Renal pelvis (tissue), 4 donors: ENCODE data around the gene DNAJA3. TPM values are rescaled to one million over a fixed set of nuclear protein-coding genes. Genes with fewer than 3 reads are reported as not detected.

ENCODE experiments used
- DNase-seq: peaks from one replicate; pipeline ENCODE4 v3.0.0-alpha.2; 2013
- polyA plus RNA-seq, 3 donors: library from polyadenylated mRNA; unstranded; fragments of 120-200 nt; gene quantifications; one replicate each; pipeline ENCODE4 v1.2.1, GENCODE V29; 2013; ENCODE audit not compliant: insufficient read length in 3 of 3

The DNAJA3 gene
- polyA plus RNA-seq, 3 donors: 37.6 to 48.6 (median 44.2) TPM

GRCh38 chr16:4402439-4403132 is 23.1 kb upstream of the DNAJA3 start:
- DNase-seq: peak; percentile 77

GRCh38 chr16:4403133-4403949 is 22.3 kb upstream of the DNAJA3 start:
- no peak for DNase-seq

GRCh38 chr16:4404247-4404966 is 21.3 kb upstream of the DNAJA3 start:
- DNase-seq: no peak

DNA sequence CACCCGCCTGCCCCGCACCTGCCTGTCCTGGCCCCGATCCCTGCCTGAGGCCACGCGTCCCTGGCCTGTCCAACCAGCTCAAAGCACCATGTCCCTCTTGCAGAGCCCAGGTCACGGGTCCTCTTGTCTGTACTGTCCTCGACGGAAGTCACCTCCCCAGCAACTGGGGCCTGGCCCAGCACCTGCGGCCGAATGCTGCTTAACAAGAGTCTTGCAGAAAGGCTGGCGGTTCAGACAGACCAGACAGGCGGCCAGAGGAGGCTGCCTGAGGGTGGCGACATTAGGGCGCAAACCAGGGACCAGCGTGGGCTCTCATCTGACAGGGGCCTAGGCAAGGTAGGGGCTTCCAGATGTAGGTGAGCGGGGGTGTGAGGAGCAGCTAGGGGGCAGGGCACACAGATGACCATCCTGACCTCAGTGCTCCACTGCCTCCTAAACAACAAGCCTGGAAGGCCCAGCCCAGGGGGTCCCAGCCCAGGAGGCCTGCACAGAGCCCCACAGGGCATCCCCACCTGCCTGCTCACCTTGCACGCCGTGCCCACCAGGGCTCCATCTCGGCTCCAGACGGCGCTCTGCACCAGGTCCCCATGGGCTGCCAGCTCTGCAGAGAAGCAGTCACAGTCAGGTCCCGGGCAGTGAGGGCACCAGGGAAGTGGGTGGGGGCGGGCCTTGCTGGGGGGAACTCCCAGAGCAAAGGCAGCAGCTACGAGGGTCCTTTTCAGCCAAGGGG is 20.5 kb upstream of the DNAJA3 start:
- no peak for DNase-seq

DNA sequence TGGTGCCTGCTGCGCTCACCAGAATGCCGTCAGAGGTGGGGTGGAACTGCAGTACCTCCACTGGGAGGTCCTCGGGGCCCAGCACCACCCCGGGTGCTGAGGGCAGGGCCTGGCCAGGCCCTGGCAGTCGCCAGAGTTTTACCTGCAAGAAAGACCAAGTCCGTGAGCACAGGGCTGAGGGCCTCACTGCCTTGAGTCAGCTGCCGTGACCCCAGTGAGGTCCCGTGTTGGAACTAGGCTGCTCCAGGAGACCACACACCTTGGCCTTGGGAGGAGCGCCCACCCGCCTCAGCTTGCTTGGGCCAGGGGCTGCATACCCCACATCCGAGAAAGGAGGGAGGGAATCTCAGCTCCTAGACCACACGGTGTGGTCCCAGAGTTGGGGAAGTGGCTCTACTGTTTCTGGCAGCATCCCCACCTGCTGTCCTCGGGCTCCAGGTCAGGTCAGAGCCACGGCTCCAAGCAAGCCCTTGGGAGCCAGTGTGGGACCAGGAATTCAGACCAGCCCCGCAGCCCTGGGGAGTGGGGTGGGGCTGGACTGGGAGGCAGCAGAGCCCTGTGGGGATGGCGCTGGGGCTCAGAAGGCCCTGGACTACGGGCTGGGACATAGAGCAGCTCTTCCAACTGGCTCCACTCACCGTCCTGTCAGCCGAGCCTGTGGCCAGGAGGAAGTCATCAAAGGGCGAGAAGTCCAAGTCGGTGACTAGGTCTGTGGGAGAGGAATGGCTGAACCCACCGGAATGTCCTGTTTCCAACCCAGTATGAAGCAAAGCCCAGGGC is 17.9 kb upstream of the DNAJA3 start:
- DNase-seq: no peak

- no peak for DNase-seq
These were observed 17.4 kb upstream of the DNAJA3 start for GRCh38 chr16:4408323-4408690.

DNA sequence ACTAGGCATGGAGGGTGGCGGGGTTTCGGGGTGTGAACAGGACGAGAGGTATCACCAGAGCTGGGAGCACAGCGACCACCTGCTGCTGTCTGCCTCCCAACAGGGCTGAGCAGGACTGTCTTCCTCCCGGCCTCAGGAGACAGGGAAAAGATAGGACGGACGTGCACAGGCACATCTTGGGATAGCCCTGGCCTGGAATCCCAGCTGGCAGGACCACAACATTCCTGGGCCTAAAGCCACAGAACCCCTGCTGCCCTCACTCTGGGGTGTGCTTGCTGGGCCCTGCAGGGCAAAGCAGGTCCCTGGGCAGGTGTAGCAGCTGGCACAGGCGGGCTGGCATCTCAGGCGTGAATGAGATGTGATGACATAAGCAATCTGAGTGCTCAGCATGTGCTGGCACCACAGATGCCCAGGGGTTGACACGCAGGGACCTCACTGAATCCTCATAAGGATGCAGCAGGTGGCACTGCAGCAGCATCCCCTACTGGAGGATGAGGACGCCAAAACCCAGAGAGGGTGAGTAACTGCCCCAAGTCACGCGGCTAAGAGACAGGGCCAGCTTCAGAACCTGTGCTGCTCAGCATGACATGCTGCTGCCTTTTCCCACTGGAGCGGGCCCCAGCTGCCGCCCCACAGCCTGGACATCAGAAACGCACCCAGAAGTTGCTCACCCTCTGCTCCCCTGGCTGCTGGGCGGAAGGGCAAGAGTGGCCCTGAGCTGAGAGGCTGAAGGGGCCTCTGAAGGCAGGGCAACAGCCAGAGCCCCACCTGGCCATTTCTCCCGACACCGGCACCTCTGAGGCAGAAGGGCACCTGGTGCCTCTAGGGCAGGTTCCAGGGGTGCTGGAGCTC is 16.4 kb upstream of the DNAJA3 start:
- DNase-seq: no peak

- DNase-seq: peak; percentile 82
These were observed 15.2 kb upstream of the DNAJA3 start for GRCh38 chr16:4410335-4411075.

GRCh38 chr16:4411684-4412083 is 14.0 kb upstream of the DNAJA3 start:
- no peak for DNase-seq

GRCh38 chr16:4412159-4412558 is 13.5 kb upstream of the DNAJA3 start:
- no peak for DNase-seq

DNA sequence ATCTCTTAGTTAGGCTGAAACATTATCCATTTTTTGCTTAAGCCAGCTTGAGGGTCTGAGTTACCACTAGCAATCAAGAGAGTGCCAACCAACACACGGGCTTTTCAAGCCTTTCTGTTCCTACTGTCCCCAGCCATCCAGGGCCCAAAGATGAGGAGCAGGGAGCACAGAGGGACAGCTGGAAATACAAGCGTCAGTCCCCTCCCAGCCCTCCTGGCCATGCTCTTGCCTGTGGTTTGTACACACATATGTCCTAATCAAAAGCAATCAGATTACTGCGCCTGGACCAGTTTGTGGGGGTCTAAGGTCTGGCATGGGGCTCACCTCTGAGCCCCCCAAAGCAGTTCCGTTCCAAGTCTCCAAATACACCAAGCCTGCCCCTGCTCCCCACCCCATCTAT is 12.8 kb upstream of the DNAJA3 start:
- DNase-seq: no peak

- no peak for DNase-seq
These were observed 11.3 kb upstream of the DNAJA3 start for GRCh38 chr16:4414187-4414917.

GRCh38 chr16:4415538-4416199 is 10.0 kb upstream of the DNAJA3 start:
- no peak for DNase-seq

DNA sequence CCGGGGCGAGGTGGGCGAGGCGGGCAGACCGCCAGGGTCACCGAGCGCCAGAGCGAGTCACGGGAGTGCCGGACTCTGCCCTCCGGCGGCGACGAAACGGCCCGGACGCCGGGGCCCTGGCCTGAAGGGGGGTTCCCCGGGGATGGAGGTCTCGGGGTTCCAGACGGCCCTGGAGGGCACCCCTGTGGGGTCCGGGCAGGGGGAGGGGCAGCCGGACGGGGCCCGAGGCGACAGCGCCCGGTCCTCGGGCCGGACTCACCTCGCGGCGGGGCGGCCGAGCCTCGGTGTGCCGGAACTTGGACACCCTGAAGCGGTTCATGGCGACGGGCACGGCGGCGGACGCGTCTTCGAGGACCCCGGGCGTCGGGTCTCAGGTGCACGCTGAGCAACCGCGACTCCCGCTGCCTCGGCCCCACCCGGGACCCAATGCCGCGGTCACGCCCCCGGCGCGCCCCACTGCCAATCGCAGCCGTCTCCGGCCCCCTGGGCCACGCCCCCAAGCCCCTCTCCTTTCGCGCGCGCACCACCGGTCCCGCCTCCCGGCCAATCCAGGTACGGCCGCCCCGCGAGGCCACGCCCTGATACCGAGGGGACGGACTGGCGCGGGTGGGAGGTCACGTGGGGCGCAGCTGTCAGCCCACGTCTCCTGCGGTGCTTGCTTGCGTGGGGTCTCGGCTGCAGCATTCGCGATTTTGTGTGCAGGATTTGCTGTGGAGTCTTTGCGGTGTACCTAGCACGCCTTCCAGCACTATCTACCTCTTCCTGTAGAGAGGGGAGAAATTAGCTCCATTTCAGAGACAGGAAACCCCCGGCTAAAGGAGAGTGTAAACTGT is 9.3 kb upstream of the DNAJA3 start, which contains the start of gene CORO7:
Gene CORO7, minus strand, starts transcription at position 397 of the 833 bp plus-strand sequence. Its CDS starts 78 bp downstream, at position 319.
- DNase-seq: peak; percentile 90

GRCh38 chr16:4419402-4419959 is 6.2 kb upstream of the DNAJA3 start:
- DNase-seq: no peak

DNA sequence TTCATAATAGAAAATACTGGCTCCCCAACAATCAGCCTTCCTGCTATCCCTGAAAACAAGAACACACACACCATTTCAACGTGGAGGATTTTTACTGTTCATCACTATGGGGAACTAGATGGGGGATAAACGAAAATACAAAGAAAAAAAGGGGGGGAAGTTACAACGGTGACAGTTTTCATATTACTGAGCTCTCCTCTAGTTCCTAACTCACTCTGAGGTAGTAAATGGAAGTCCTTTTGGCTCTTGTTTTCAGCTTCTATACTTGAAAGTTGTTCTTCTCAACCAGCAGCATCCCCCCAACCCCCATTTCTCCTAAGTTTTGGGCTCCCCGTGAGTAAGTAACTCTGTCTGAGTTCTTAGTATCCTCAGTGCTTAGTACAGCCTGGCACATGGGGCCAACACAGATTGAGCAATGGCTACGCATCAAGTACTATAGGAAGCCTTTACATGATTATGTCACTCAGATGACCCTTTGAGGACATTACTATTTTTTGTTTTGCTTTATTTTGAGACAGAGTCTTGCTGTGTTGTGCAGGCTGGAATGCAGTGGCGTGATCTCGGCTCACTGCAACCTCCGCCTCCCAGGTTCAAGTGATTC is 5.1 kb upstream of the DNAJA3 start:
- DNase-seq: no peak
